Measurements from ENCODE around the gene KCNAB1. TPM values are rescaled to one million over a fixed set of nuclear protein-coding genes. Genes with fewer than 3 reads are reported as not detected.

Gene KCNAB1
- total and polyA plus RNA-seq, 10 of the 15 experiments (the other 5 are each of a cell fraction or from before 2014, with no cell fraction given) = 0.11 to 0.69 (median 0.43) TPM; not detected in 6

- 3% methylated on average over 4 of the region's 4 CpGs for WGBS (ENCODE audit: insufficient coverage, insufficient replicate concordance, low lambda C conversion rate, missing lambda C conversion rate)
- TF ChIP-seq NR2F1 (conservative IDR thresholded peaks at IDR 0.05) (no peak), IKZF2 (IDR thresholded peaks at IDR 0.05) (no peak), SIN3A (IDR thresholded peaks at IDR 0.05; ENCODE audit: low read depth, low read length) (no peak), RELA (IDR thresholded peaks at IDR 0.05; ENCODE audit: borderline replicate concordance, partially characterized antibody) (no peak), SUPT20H (IDR thresholded peaks at IDR 0.05; ENCODE audit: borderline replicate concordance, control insufficient read depth, low read depth, low read length) (no peak), FOXK2 (IDR thresholded peaks at IDR 0.05) (no peak), CEBPB (IDR thresholded peaks at IDR 0.05; ENCODE audit: borderline replicate concordance in 1 of 2, low read depth in 2 of 2, low read length in 2 of 2) (no peak), RB1 (IDR thresholded peaks at IDR 0.05; ENCODE audit: borderline replicate concordance) (no peak)
Observed at GRCh38 chr3:156431334-156432124, 311.2 kb downstream of the KCNAB1 start.

More at GRCh38 chr3:156431334-156432124, 311.2 kb downstream of the KCNAB1 start:
- no peak for ATAC-seq
- Histone ChIP-seq H3K9ac (ENCODE audit: control insufficient read depth, insufficient read depth, low read length) (no peak overlapping the region), H3K79me2 (ENCODE audit: control insufficient read depth, insufficient read depth, low read length) (no peaks in the 10 kb centered on the region), H3K27ac (ENCODE audit: control insufficient read depth, insufficient read depth) (no peak overlapping the region), H3K4me2 (ENCODE audit: control insufficient read depth, insufficient read depth) (no peak overlapping the region), H2AFZ (ENCODE audit: control insufficient read depth, low read depth, low read length) (no peak overlapping the region), H3K27me3 (replicated peaks in 1 of 2; ENCODE audit: control insufficient read depth in 2 of 2, insufficient read depth in 2 of 2, low read length in 1 of 2) (peaks cover 0 to 3% of the 10 kb centered on the region in 2 experiments; a peak in 3 of 4 replicates), H3K36me3 (ENCODE audit: control insufficient read depth in 2 of 2, insufficient read depth in 2 of 2, low read length in 1 of 2) (no peaks in the 10 kb centered on the region), H4K20me1 (ENCODE audit: control insufficient read depth, insufficient read depth) (no peaks in the 10 kb centered on the region; the same call in 1 of the 2 replicates), H3K9me3 (replicated peaks; ENCODE audit: control insufficient read depth, insufficient read depth, low read length) (no peaks in the 10 kb centered on the region), H3K4me3 (no peak overlapping the region), H3K4me1 (ENCODE audit: control insufficient read depth, insufficient read depth, low read length) (no peaks in the 10 kb centered on the region)
- BruUV-seq (replicated peaks) = no TSS peak
- ChIA-PET CTCF (interaction anchor here (0.6 to 2.2 kb wide), 6 partner anchors 9 to 159 kb away, joined by 3 to 8 read pairs (median 3); no protein-coding TSS in a partner anchor), RAD21 (ENCODE audit: unreplicated experiment) (no interaction called here), SMC1A (ENCODE audit: uncharacterized antibody, unreplicated experiment) (interaction anchor here (1.0 to 1.4 kb wide), 3 partner anchors 18 to 279 kb away, joined by 3 to 4 read pairs (median 3); no protein-coding TSS in a partner anchor), POLR2A (no interaction called here)
- intact Hi-C loops (cut with micrococcal nuclease; ENCODE audit: unreplicated experiment) = no loop called here
- FAIRE-seq = no peak
- no peak for DNase-seq (ENCODE audit: low read depth, low spot score)
- in situ Hi-C loops (cut with MboI) = no loop called here
